Ishikawa (cell line): ENCODE data around the gene PTPN7.

Experiments used
- RAD21 ChIP-seq: IDR thresholded peaks from 2 replicates; pipeline ENCODE4 v1.6.1; 2012; ENCODE audit warnings: low read depth
- TF ChIP-seq, protein P1 (sequence below): IDR thresholded peaks from 2 replicates; pipeline ENCODE4 v1.6.1; 2012; ENCODE audit warnings: low read depth, mild to moderate bottlenecking

DNA sequence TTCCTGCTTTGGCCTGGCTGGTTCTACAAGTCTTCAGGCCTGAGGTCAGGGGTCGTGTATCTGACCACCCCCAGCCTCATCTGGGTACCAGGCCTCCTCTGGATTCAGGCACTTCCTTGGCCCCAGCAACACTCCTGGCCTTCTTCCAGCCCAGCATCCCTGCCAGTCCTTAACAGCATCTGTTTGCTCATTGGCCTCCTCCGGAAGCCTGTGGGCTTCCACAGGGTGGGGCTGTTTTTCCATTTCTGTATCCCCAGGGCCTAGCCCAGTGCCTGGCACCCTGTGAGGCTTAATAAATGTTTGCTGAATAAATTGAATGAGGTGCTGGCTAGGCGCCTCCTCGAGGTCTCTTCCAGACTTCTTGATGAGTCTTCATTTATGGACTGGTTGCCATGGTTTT is 59.2 kb downstream of the PTPN7 start:
- TF ChIP-seq, protein P1, sequence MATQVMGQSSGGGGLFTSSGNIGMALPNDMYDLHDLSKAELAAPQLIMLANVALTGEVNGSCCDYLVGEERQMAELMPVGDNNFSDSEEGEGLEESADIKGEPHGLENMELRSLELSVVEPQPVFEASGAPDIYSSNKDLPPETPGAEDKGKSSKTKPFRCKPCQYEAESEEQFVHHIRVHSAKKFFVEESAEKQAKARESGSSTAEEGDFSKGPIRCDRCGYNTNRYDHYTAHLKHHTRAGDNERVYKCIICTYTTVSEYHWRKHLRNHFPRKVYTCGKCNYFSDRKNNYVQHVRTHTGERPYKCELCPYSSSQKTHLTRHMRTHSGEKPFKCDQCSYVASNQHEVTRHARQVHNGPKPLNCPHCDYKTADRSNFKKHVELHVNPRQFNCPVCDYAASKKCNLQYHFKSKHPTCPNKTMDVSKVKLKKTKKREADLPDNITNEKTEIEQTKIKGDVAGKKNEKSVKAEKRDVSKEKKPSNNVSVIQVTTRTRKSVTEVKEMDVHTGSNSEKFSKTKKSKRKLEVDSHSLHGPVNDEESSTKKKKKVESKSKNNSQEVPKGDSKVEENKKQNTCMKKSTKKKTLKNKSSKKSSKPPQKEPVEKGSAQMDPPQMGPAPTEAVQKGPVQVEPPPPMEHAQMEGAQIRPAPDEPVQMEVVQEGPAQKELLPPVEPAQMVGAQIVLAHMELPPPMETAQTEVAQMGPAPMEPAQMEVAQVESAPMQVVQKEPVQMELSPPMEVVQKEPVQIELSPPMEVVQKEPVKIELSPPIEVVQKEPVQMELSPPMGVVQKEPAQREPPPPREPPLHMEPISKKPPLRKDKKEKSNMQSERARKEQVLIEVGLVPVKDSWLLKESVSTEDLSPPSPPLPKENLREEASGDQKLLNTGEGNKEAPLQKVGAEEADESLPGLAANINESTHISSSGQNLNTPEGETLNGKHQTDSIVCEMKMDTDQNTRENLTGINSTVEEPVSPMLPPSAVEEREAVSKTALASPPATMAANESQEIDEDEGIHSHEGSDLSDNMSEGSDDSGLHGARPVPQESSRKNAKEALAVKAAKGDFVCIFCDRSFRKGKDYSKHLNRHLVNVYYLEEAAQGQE = no peak
- peak; percentile 43 for TF ChIP-seq RAD21
